ENCODE results near the gene C1RL. TPM values are rescaled to one million over a fixed set of nuclear protein-coding genes. Genes with fewer than 3 reads are reported as not detected.

C1RL gene
- total and polyA plus RNA-seq, 7 donors, result 2.7 to 17.0 (median 14.6) TPM

DNA sequence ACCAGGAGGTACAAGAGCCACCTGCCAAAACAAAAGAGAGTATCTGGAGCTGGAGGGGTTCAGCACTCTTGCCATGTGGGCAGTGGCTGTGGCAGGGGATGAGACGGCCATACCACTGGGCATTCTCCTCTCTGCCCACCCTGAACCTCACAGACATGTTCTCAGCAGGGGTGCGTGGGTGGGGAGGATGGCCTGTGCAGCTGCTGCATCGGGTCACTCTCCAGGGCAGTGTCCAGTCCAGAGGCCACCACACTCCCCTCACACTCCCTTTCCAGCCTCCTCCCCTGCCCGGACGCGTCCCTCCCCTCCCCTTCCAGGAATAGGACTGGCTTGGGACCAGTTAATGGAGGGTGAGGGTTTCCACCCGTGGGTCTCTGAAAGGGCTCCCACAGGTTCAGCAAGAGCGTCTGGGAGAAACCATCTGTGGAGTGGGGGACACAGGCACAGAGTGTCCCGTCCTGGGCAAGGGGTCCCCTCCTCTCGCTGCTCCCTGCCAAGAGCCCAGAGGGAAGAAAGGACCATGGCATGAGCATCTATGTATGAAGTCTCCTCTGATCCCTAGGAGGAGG lies 17.3 kb downstream of the C1RL start:
- WGBS, 3 donors, result 13 to 27% (median 18%) methylated on average over 9 to 10 of the region's 10 CpGs
- intact Hi-C loops (cut with DNase I), result loop anchor here (1.0 to 5.0 kb wide), 3 partner anchors 31 to 144 kb away; partner anchors contain the start of gene C1S (in 2 of the 2)
- peak; percentile 69 to 70 for DNase-seq
- peaks cover 8% of the 10 kb centered on the region for H3K4me1 ChIP-seq
- H3K4me3 ChIP-seq, result peak overlapping the region; percentile 65
- peak overlapping the region; percentile 58 for H3K27ac ChIP-seq
- no peak for TF ChIP-seq CTCF (IDR thresholded peaks at IDR 0.05)
- peak; percentile 29 to 59 (median 55) for ATAC-seq
- H3K27me3 ChIP-seq (ENCODE audit: insufficient read depth in 3 of 3, low read length in 2 of 3), result no peaks in the 10 kb centered on the region
- H3K36me3 ChIP-seq (ENCODE audit: insufficient read depth in 1 of 2, low read depth in 1 of 2), result peaks cover 0 to 22% of the 10 kb centered on the region in 2 donors
- no peaks in the 10 kb centered on the region for H3K9me3 ChIP-seq

DNA sequence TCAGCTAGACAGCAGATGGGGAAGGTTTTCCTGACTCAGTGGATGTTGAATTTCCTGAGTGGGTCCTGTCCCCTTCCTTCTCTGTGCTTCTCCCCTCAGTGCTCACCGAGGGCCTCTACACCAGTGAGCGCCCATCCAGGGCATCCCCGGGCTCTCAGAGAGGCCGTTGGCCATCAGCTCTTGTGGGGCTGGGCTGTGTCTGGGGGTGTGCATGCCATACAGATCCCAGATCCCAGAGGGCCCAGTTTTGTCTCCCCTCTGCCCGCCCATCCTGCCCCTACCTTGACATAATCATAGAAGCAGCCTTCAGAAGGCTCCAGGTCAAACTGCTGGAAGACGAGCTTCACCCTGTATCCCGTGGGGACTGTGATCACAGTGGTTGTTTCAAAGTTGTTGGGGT lies 17.8 kb downstream of the C1RL start:
- peaks cover 0 to 22% of the 10 kb centered on the region in 2 donors for H3K36me3 ChIP-seq (ENCODE audit: insufficient read depth in 1 of 2, low read depth in 1 of 2)
- H3K4me1 ChIP-seq, result peaks cover 6% of the 10 kb centered on the region
- ATAC-seq, result no peak
- WGBS, 3 donors, result 82 to 93% (median 91%) methylated on average over 7 of the region's 7 CpGs
- DNase-seq, result peak in 1 of 2 donors; percentile 42
- TF ChIP-seq CTCF (IDR thresholded peaks at IDR 0.05), result no peak
- intact Hi-C loops (cut with DNase I), result loop anchor here in 1 of 2 donors (5.0 kb wide), 1 partner anchor 144 kb away; no protein-coding TSS in a partner anchor
- H3K4me3 ChIP-seq, result peak overlapping the region; percentile 65
- H3K27me3 ChIP-seq (ENCODE audit: insufficient read depth in 3 of 3, low read length in 2 of 3), result no peaks in the 10 kb centered on the region
- H3K9me3 ChIP-seq, result no peaks in the 10 kb centered on the region
- peak overlapping the region; percentile 58 for H3K27ac ChIP-seq

- Histone ChIP-seq H3K4me3 (peak overlapping the region; percentile 65), H3K27ac (no peak overlapping the region), H3K9me3 (no peaks in the 10 kb centered on the region), H3K4me1 (peaks cover 6% of the 10 kb centered on the region), H3K27me3 (ENCODE audit: insufficient read depth in 3 of 3, low read length in 2 of 3) (no peaks in the 10 kb centered on the region), H3K36me3 (ENCODE audit: insufficient read depth in 1 of 2, low read depth in 1 of 2) (peaks cover 0 to 22% of the 10 kb centered on the region in 2 donors)
- TF ChIP-seq CTCF (IDR thresholded peaks at IDR 0.05), result no peak
- WGBS, 3 donors, result 80 to 81% (median 81%) methylated on average over 16 of the region's 16 CpGs
- ATAC-seq (peak in 1 of 4 donors; percentile 43), DNase-seq (peak in 1 of 2 donors; percentile 47)
- intact Hi-C loops (cut with DNase I), result loop anchor here in 1 of 2 donors (5.0 kb wide), 1 partner anchor 143 kb away; no protein-coding TSS in a partner anchor
Observed at GRCh38 chr12:7090222-7090998, 18.6 kb downstream of the C1RL start.

- Histone ChIP-seq H3K36me3 (ENCODE audit: insufficient read depth in 1 of 2, low read depth in 1 of 2) (peaks cover 0 to 22% of the 10 kb centered on the region in 2 donors), H3K4me1 (peaks cover 6% of the 10 kb centered on the region), H3K27me3 (ENCODE audit: insufficient read depth in 3 of 3, low read length in 2 of 3) (no peaks in the 10 kb centered on the region), H3K27ac (no peak overlapping the region), H3K9me3 (no peaks in the 10 kb centered on the region), H3K4me3 (no peak overlapping the region)
- ATAC-seq (no peak), DNase-seq (peak in 1 of 2 donors; percentile 54)
- no peak for TF ChIP-seq CTCF (IDR thresholded peaks at IDR 0.05)
- WGBS, 3 donors, result 84 to 88% (median 85%) methylated on average over 11 of the region's 11 CpGs
- intact Hi-C loops (cut with DNase I), result no loop called here
Observed at GRCh38 chr12:7089196-7089871, 19.7 kb downstream of the C1RL start.
